Measurements from ENCODE around the gene PTN.

The PTN gene

GRCh38 chr7:137343281-137343841 lies at the start of gene PTN:
PTN (minus strand) TSS chr7:137343733; CDS start chr7:137254973, 88,760 bp downstream.
- no peak for DNase-seq (ENCODE audit: low read depth)

- DNase-seq (ENCODE audit: low read depth) = no peak
Observed at GRCh38 chr7:137390076-137390475, 46.5 kb upstream of the PTN start.

GRCh38 chr7:137388916-137389315 lies 45.4 kb upstream of the PTN start:
- DNase-seq (ENCODE audit: low read depth) = no peak

GRCh38 chr7:137386966-137387365 lies 43.4 kb upstream of the PTN start:
- no peak for DNase-seq (ENCODE audit: low read depth)

GRCh38 chr7:137381045-137381444 lies 37.5 kb upstream of the PTN start:
- no peak for DNase-seq (ENCODE audit: low read depth)

- DNase-seq (ENCODE audit: low read depth) = no peak
Observed at GRCh38 chr7:137373507-137373906, 30.0 kb upstream of the PTN start.

- DNase-seq (ENCODE audit: low read depth) = no peak
Observed at GRCh38 chr7:137371616-137372015, 28.1 kb upstream of the PTN start.

- no peak for DNase-seq (ENCODE audit: low read depth)
Observed at GRCh38 chr7:137366995-137367394, 23.5 kb upstream of the PTN start.

- no peak for DNase-seq (ENCODE audit: low read depth)
Observed at GRCh38 chr7:137363683-137364082, 20.1 kb upstream of the PTN start.

- DNase-seq (ENCODE audit: low read depth) = no peak
Observed at GRCh38 chr7:137360087-137360679, 16.6 kb upstream of the PTN start.

- no peak for DNase-seq (ENCODE audit: low read depth)
Observed at GRCh38 chr7:137354961-137355360, 11.4 kb upstream of the PTN start.

GRCh38 chr7:137354396-137354795 lies 10.9 kb upstream of the PTN start:
- no peak for DNase-seq (ENCODE audit: low read depth)

- DNase-seq (ENCODE audit: low read depth) = no peak
Observed at GRCh38 chr7:137351941-137352340, 8.4 kb upstream of the PTN start.

GRCh38 chr7:137345799-137346449 lies 2.4 kb upstream of the PTN start:
- DNase-seq (ENCODE audit: low read depth) = no peak

GRCh38 chr7:137342828-137343261 lies 688 bp downstream of the PTN start:
- DNase-seq (ENCODE audit: low read depth) = no peak

GRCh38 chr7:137342265-137342664 lies 1.3 kb downstream of the PTN start:
- no peak for DNase-seq (ENCODE audit: low read depth)

- DNase-seq (ENCODE audit: low read depth) = no peak
Observed at GRCh38 chr7:137337902-137338301, 5.6 kb downstream of the PTN start.

GRCh38 chr7:137335814-137336213 lies 7.7 kb downstream of the PTN start:
- no peak for DNase-seq (ENCODE audit: low read depth)

- DNase-seq (ENCODE audit: low read depth) = no peak
Observed at GRCh38 chr7:137331378-137331777, 12.2 kb downstream of the PTN start.

GRCh38 chr7:137329411-137329810 lies 14.1 kb downstream of the PTN start:
- DNase-seq (ENCODE audit: low read depth) = no peak

- no peak for DNase-seq (ENCODE audit: low read depth)
Observed at GRCh38 chr7:137328373-137329120, 15.0 kb downstream of the PTN start.

GRCh38 chr7:137325927-137326326 lies 17.6 kb downstream of the PTN start:
- DNase-seq (ENCODE audit: low read depth) = no peak

Data from fibroblast of the conjunctiva (primary cell).